ENCODE measurements around the gene CYTH4.
"Not testable (repeated sequence)": the region's sequence is repeated elsewhere in the genome, so short reads cannot be mapped to it uniquely, and the experiment has no call there.

The CYTH4 gene

GRCh38 chr22:37311761-37312312 lies 29.5 kb downstream of the CYTH4 start:
- DNase-seq, result no peak

- no peak for DNase-seq
These were observed 30.4 kb downstream of the CYTH4 start for GRCh38 chr22:37312549-37313183.

- DNase-seq, result no peak
These were observed 31.3 kb downstream of the CYTH4 start for GRCh38 chr22:37313376-37314314.

- no peak for DNase-seq
These were observed 32.2 kb downstream of the CYTH4 start for GRCh38 chr22:37314315-37315074.

- DNase-seq, result no peak
These were observed 34.1 kb downstream of the CYTH4 start for GRCh38 chr22:37316405-37316804.

GRCh38 chr22:37316875-37317371 lies 34.6 kb downstream of the CYTH4 start:
- peak; percentile 84 for DNase-seq

GRCh38 chr22:37317698-37318210 lies 35.4 kb downstream of the CYTH4 start:
- DNase-seq, result no peak

- no peak for DNase-seq
These were observed 36.2 kb downstream of the CYTH4 start for GRCh38 chr22:37318364-37319109.

- no peak for DNase-seq
These were observed 37.2 kb downstream of the CYTH4 start for GRCh38 chr22:37319469-37319868.

- DNase-seq, result no peak
These were observed 38.7 kb downstream of the CYTH4 start for GRCh38 chr22:37320726-37321677.

- DNase-seq, result no peak
These were observed 42.2 kb downstream of the CYTH4 start for GRCh38 chr22:37324340-37325038.

- no peak for DNase-seq
These were observed 42.7 kb downstream of the CYTH4 start for GRCh38 chr22:37325039-37325395.

- no peak for DNase-seq
These were observed 44.4 kb downstream of the CYTH4 start for GRCh38 chr22:37326726-37327125.

GRCh38 chr22:37328017-37328416 lies 45.7 kb downstream of the CYTH4 start:
- no peak for DNase-seq

- DNase-seq, result not testable (repeated sequence)
These were observed 46.4 kb downstream of the CYTH4 start for GRCh38 chr22:37328538-37329237.

- DNase-seq, result no peak
These were observed 47.2 kb downstream of the CYTH4 start for GRCh38 chr22:37329238-37330140.

- DNase-seq, result peak; percentile 91
These were observed 48.1 kb downstream of the CYTH4 start for GRCh38 chr22:37330200-37331033.
